Activated CD8-positive, alpha-beta memory T cell treated with anti-CD3 and anti-CD28 coated beads, Interleukin-2, amount 50 U/mL, for 4 hours (primary cell): ENCODE data around the gene UBN1.
"Not testable (repeated sequence)": the region's sequence is repeated elsewhere in the genome, so short reads cannot be mapped to it uniquely, and the experiment has no call there.

Experiments used
- DNase-seq: peaks from one replicate; pipeline ENCODE4 v3.0.0-alpha.2; 2020

Gene UBN1

DNA sequence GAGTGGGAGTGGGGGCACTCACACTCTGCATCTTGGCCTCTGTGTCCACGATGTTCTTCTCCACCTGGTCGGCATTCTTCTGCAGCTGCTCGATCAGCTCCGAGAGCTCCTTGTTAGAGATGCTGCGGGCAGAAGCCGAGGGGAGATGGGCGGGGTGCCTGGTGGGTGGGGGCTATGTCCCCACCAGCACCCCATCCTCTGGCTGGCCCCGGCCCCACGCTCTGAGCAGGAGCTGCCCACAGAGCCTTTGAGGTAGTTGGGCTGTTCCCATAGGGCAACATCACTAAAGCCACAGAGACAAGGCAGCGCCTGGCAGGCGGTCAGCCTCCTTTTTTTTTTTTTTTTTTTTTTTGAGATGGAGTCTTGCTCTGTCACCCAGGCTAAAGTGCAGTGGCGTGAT is 63.5 kb downstream of the UBN1 start:
- DNase-seq = no peak

DNA sequence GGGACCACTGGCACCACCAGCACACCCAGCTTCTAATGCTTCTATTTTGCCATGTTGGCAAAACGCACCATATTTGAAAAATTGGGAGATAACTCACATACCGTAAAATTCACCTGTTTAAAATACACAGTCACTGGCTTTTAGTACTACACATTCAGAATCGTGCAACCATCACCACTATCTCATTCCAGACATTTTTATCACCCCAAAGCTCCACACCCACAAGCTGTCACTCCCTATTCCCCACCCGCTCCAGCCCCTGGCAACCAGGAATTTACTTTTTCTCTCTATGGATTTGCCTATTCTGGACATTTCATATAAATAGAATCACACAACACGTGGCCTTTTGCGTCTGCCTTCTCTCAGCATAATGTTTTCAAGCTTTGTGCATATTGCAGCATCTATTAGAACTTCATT is 64.7 kb downstream of the UBN1 start:
- no peak for DNase-seq

- DNase-seq = no peak
These were observed 66.0 kb downstream of the UBN1 start for GRCh38 chr16:4913130-4913773.

GRCh38 chr16:4913774-4914525 is 66.7 kb downstream of the UBN1 start:
- DNase-seq = no peak

DNA sequence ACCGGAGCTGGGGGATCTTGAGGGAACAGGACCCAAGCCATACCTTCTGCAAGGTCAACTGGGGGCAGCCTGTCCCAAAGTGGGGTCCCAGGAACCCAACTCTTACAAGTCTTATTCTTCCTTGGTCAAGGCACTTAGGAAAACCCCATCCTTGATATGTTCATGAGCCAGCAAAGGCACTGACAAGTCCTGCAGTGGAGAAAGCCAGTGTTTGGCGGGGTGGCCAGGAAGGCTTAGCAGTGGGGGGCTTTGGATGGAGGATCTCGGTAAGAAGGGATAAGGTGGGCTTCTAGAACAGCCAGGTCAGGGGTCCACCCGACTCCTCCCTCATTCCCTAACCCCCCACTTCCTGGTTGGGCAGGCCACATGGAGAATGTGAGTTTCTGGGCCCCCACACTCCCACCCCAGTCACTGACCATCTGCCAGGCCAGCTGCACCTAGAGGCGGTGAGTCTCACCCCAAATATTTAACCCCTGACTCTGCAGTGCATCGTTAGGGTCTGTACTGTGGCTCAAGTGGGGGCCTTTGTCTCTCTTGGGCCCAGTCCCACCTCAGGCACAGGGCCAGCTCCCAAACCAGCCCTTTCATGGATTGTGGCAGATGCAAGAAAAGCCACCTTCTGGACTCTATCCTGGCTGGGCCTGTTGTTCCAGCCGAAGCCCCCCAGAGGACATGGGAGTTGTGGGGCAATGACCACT is 67.4 kb downstream of the UBN1 start:
- DNase-seq = no peak

DNA sequence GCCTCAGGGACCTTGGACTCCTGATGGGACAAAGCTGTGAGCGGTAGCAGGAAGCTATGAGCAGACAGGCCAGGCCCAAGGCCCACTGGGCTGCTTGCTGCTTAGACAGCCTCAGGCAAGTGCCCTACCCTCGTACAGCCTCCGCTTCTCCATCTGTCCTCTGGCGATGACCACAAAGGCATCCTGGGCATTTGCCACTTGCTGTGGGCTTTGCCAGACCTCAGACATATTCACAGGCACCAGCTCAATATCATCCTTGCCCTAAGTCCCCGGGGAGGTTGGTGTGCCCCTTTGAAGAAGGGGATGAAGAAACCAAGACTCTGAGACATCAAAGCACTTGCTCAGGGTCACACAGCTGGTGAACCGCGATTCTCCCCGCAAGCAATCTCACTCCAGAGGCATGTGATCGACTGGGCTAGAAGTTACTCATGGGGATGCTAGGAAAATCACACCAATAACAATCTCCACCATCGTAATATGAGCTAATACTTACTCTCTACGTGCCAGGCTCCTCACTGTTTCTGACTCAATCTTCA is 68.0 kb downstream of the UBN1 start:
- no peak for DNase-seq

DNA sequence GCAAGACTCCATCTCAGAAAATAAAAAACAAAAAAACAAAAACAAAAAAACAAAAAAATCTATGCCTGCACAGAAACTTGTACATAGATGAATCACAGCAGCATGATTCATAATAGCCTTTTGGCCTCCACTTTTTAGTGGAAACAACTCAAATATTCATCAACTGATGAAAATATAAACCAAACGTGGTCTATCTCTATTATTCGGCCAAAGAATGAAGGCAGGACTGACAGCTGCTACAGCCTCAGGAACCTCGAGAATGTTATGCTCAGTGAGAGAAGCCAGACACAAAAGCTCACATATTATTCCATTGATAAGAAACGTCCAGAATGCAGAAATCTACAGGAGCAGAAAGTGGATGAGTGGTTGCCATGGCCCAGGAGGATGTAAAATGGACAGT is 69.8 kb downstream of the UBN1 start:
- no peak for DNase-seq

DNA sequence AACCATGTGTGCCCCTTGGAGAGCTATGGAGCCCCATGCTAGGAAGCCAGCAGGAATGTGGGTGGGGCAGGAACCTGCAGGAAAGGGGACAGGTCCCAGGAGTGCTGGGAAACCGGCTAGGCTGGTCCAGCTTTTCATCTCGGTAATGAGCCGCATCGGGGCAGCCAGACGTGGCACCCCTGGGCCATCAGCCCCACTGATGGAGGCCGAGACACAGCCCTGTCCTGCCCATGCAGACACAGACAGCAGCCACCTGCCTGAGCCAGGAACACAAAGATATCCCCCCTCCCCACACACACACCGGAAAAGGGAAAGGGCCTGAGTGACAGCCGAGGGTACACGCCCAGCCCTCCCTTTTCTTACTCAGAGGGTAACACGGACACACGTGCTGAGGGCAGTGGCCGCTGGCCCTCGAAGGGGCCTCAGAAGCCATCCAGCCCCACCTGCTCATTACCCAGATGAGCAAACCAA is 71.5 kb downstream of the UBN1 start:
- no peak for DNase-seq

DNA sequence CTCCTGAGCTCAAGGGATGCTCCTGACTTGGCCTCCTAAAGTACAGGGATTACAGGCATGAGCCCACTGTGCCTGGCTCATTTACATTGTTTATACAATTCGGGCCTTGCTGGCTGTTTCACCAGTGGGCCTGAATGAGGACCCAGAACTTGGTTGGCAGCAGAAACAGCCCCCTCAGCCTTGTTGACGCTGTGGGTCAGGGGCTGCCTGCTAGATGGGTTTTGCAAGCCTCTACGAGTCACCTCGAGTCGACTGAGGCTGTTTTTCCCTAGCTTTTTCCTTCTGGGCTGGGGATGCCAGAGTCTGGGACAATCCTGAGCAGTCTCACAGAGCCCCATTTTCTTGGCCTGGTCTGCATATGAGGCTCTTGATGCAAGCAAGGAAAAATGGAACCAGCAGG is 73.5 kb downstream of the UBN1 start:
- no peak for DNase-seq

- DNase-seq = no peak
These were observed 75.6 kb downstream of the UBN1 start for GRCh38 chr16:4922721-4923342.

DNA sequence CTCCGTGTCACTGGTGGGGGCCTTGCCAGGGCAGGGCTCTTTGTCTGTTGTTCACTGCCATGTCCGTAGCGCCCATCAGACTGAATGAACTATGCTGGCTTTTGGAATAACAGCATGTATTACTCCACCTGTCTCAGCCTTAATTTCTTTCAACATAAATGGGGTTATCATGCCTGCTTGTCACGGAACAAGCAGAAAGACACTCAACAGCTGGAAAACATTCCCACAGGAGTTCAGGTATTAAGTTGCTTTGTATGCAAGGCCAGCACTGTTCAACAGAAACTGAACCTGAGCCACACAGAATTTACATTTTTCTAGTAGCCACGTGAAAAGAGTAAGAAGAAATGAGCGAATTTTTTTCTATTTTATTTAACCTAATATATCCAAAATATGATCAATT is 76.6 kb downstream of the UBN1 start:
- DNase-seq = no peak

DNA sequence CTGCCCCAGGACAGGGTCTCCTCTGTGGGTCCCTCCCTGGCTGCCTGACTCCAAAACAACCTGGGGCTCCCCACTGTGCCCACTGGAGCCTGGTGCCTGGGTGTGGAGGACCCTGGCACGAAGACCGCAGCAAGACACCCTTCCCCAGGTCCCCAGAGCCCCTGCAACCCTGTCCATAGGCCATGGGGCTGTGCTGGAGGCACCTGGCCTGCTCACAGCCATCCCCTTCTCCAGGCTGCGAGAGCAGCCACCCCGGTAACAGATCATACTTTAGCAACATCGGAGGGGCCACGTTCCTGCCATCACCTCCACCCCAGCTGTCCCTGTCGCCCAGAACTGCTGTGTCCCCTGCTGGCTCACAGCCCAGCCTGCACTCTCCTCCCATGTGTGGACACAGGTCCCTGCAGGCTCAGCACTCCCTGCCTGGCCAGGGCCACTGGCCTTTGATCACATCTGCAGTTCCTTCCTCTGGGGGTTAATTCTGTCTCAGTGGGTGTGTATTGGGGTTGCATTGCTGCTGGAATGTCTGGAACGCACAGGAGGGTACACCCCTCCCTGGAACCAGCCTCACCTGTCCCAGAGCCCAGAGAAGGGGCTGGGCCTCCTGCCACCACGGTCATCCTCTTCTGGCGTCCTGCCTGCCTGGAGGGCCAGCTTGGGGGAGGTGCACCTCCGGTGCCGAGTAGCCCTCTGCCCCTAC is 77.5 kb downstream of the UBN1 start:
- no peak for DNase-seq

- no peak for DNase-seq
These were observed 78.0 kb downstream of the UBN1 start for GRCh38 chr16:4925293-4925607.

- DNase-seq = no peak
These were observed 78.5 kb downstream of the UBN1 start for GRCh38 chr16:4925791-4926190.

- DNase-seq = no peak
These were observed 79.6 kb downstream of the UBN1 start for GRCh38 chr16:4926928-4927327.

DNA sequence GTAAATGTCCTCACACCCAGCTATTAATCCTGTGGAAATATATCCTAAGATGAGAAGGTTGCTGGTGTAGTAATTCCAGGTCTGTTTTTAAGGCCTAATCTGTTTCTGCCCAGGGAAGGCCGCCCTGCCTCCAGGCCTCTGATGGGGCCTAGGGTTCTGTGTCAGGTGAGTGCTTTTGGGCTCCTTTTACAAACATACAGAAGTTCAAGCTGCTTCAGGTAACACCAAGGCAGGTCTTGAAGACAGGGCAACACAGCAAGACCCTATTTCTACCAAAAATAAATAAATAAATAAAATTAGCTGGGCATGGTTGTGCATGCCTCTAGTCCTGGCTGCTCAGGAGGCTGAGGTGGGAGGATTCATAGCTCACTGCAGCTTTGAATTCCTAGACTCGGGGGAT is 80.4 kb downstream of the UBN1 start:
- DNase-seq = no peak

GRCh38 chr16:4928227-4928626 is 80.9 kb downstream of the UBN1 start:
- DNase-seq = no peak

DNA sequence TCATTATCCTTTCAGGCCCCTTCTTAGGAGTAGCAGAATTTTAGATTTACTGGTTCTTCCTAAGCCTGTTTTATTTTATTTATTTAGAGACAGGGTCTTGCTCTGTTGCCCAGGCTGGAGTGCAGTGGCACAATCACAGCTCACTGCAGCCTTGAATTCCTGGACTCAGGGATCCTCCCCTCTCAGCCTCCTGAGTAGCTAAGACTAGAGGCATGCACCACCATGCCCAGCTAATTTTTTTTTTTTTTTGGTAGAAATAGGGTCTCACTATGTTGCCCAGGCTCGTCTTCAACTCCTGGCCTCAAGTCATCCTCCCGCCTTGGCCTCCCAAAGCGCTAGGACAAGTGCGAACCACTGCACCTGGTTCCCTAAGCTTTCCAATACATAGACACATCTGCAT is 82.3 kb downstream of the UBN1 start:
- not testable (repeated sequence) for DNase-seq

- DNase-seq = no peak
These were observed 84.1 kb downstream of the UBN1 start for GRCh38 chr16:4931381-4931780.
